T-helper 2 cell treated with Interferon-gamma antibody and Interleukin-4, amounts not matched to agents 5 μg/mL and 100 μg/mL, for 36 hours (primary cell): Measurements from ENCODE around the gene FUCA1.
A peak's percentile ranks its signal among the peaks of the same experiment; 100 is the strongest.
"Not testable (repeated sequence)": the region's sequence is repeated elsewhere in the genome, so short reads cannot be mapped to it uniquely, and the experiment has no call there.

Experiments
- DNase-seq: peaks from one replicate; pipeline ENCODE4 v3.0.0; 2021; ENCODE audit warnings: low spot score
- H3K27ac Mint-ChIP-seq: one replicate; pipeline ENCODE4 v1.8.0; 2021; ENCODE audit warnings: mild to moderate bottlenecking, mixed read lengths
- H3K27me3 Mint-ChIP-seq: one replicate; pipeline ENCODE4 v1.8.0; 2021; ENCODE audit warnings: low read depth, mixed read lengths
- H3K36me3 Mint-ChIP-seq: one replicate; pipeline ENCODE4 v1.8.0; 2021; ENCODE audit warnings: low read depth, mixed read lengths
- H3K4me1 Mint-ChIP-seq: one replicate; pipeline ENCODE4 v1.8.0; 2021; ENCODE audit warnings: low read depth, mixed read lengths
- H3K4me3 Mint-ChIP-seq: one replicate; pipeline ENCODE4 v1.8.0; 2022; ENCODE audit warnings: mild to moderate bottlenecking, moderate library complexity, mixed read lengths
- H3K9me3 Mint-ChIP-seq: one replicate; pipeline ENCODE4 v1.8.0; 2021; ENCODE audit warnings: mixed read lengths

FUCA1 gene

DNA sequence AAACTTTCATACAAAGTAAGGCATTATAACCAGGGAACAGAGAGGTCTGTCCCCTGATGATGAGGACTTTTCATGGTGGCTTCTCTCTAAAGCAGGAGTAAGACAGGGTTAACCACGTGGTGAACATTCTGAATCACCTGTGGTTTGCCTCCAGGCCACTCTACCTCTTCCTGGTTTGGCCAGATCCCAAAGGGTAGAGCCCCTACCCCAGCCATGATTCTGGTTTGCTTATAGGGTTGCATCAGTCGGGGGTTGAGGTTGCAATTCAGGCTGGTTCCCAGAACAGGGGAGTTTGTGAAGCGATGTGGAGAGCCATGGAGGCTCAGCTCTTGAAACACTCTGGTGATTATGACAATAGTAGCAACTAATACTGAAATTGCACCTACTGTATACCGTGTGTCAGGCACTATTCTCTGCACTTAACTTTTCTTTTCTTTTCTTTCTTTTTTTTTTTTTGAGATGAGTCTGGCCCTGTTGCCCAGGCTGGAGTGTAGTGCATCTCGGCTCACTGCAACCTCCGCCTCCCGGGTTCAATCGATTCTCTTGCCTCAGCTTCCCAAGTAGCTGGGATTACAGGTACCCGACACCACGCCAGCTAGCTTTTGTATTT lies 36.8 kb upstream of the FUCA1 start:
- Mint-ChIP-seq H3K27me3 (peaks cover 31% of the 10 kb centered on the region), H3K4me3 (no peak overlapping the region), H3K4me1 (peaks cover 26% of the 10 kb centered on the region), H3K36me3 (no peaks in the 10 kb centered on the region), H3K27ac (no peak overlapping the region), H3K9me3 (no peaks in the 10 kb centered on the region)
- DNase-seq: peak; percentile 55

GRCh38 chr1:23903754-23904153 lies 35.7 kb upstream of the FUCA1 start:
- Mint-ChIP-seq H3K27me3 (peaks cover 31% of the 10 kb centered on the region), H3K4me3 (no peak overlapping the region), H3K4me1 (peaks cover 22% of the 10 kb centered on the region), H3K27ac (no peak overlapping the region), H3K9me3 (no peaks in the 10 kb centered on the region), H3K36me3 (no peaks in the 10 kb centered on the region)
- DNase-seq: no peak

DNA sequence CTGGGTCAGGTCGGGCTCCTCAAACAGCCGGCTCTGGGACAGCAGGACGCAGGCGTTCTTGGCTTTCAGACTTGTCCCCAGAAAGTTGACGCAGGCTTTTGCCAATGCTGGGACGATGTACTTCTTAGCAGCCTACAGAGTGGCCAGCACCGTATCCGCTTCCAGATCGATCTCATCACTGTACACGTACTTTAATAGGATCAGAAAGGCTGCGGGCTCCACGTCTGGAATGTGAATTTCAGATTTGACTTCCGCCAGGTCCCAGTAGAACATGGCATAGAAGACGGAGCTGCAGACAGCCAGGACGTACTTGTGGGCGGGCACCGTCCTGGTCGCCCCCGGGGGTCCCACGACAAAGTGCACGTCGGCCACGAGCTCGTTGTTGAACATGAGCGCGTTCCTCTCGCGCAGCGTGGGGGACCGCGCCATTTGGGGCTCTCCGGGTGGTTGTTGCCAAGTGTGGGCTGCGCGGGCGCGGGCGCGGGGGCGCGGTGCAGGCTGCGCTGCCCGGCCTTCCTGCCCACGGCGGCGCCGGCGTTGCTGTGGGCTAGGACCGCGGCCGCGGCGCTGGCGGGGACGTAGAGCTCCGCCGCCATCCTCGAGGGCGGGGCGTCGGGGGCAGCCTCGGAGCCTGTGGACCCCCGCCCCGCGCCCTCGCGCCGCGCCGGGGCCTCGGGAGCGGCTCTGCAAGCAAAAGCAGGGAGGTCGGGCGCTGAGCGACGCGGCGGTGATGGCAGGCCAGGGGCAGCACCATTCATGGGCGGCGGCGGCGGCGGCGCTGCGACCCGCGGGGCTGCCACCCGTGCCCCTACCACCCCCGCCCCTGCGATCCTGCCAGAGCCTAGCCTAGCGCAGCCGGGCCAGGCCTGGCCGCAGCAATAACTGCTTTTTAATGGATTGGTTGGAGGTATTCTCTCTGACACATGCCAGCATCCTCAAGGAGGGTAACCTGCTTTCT lies 34.5 kb upstream of the FUCA1 start:
- H3K4me3 Mint-ChIP-seq: no peak overlapping the region
- H3K27ac Mint-ChIP-seq: no peak overlapping the region
- peaks cover 31% of the 10 kb centered on the region for H3K27me3 Mint-ChIP-seq
- no peaks in the 10 kb centered on the region for H3K9me3 Mint-ChIP-seq
- DNase-seq: no peak
- no peaks in the 10 kb centered on the region for H3K36me3 Mint-ChIP-seq
- H3K4me1 Mint-ChIP-seq: peaks cover 19% of the 10 kb centered on the region

DNA sequence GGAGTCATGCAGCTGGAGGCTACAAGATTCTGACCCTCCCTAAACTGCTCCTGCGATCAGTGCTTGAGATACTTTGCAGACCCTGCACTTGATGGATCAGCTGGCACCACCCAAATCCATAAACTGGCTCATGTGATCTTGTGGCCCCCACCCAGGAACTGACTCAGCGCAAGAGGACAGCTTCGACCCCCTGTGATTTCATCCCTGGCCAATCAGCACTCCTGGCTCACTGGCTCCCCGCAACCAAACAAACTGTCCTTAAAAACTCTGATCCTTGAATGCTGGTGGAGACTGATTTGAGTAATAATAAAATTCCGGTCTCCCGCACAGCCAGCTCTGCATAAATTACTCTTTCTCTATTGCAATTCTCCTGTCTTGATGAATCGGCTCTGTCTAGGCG lies 31.9 kb upstream of the FUCA1 start:
- H3K4me1 Mint-ChIP-seq: peaks cover 21% of the 10 kb centered on the region
- H3K9me3 Mint-ChIP-seq, H3K27ac Mint-ChIP-seq, H3K36me3 Mint-ChIP-seq, H3K4me3 Mint-ChIP-seq, DNase-seq: not testable (repeated sequence)
- H3K27me3 Mint-ChIP-seq: peaks cover 34% of the 10 kb centered on the region

DNA sequence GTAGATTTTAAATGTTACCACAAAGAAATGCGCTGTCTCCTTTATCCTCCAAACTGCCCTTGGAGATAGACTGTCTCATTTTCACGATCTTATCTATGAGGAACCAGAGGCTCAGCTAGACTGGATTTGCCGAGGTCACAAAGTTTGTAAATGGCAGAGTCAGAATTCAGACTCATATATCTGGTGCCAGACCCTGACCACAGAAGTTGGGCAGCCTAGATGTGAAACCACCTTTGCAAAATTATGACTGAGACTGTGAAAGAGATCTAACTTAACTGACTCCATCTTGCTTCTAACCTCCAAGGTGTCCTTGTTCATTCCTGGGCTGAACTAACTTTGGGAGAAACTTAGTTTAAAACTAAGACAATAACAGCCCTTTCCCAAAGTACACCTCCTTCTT lies 31.0 kb upstream of the FUCA1 start:
- no peak for DNase-seq
- no peaks in the 10 kb centered on the region for H3K9me3 Mint-ChIP-seq
- no peaks in the 10 kb centered on the region for H3K36me3 Mint-ChIP-seq
- peaks cover 29% of the 10 kb centered on the region for H3K27me3 Mint-ChIP-seq
- no peak overlapping the region for H3K4me3 Mint-ChIP-seq
- H3K27ac Mint-ChIP-seq: no peak overlapping the region
- peaks cover 13% of the 10 kb centered on the region for H3K4me1 Mint-ChIP-seq

- Mint-ChIP-seq H3K4me3 (no peak overlapping the region), H3K27ac (no peak overlapping the region), H3K27me3 (peaks cover 18% of the 10 kb centered on the region), H3K9me3 (no peaks in the 10 kb centered on the region), H3K4me1 (peaks cover 10% of the 10 kb centered on the region), H3K36me3 (no peaks in the 10 kb centered on the region)
- no peak for DNase-seq
Measured at GRCh38 chr1:23897083-23897482, 29.0 kb upstream of the FUCA1 start.

GRCh38 chr1:23896491-23896890 lies 28.4 kb upstream of the FUCA1 start:
- Mint-ChIP-seq H3K4me3 (no peak overlapping the region), H3K4me1 (peaks cover 10% of the 10 kb centered on the region), H3K36me3 (no peaks in the 10 kb centered on the region), H3K27ac (no peak overlapping the region), H3K27me3 (peaks cover 17% of the 10 kb centered on the region), H3K9me3 (no peaks in the 10 kb centered on the region)
- no peak for DNase-seq

DNA sequence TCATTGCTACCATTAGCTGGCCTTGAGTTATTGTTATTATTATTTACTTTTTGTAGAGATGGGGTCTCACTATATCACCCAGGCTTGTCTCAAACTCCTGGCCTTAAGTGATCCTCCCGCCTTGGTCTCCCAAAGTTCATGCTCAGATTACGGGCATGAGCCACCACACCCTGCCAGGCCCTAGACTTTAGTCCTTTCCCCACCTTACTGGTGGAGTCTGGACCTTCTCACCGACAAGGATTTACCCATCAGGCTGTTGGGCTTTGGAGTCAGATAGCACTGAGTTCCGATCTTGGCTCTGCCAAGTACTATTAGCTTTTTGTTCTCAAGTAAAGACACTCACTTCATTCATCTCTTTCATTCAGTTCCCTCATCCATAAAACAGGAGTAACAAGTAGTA lies 27.9 kb upstream of the FUCA1 start:
- peaks cover 14% of the 10 kb centered on the region for H3K27me3 Mint-ChIP-seq
- DNase-seq: no peak
- no peaks in the 10 kb centered on the region for H3K36me3 Mint-ChIP-seq
- no peak overlapping the region for H3K27ac Mint-ChIP-seq
- H3K4me1 Mint-ChIP-seq: peaks cover 10% of the 10 kb centered on the region
- H3K4me3 Mint-ChIP-seq: no peak overlapping the region
- H3K9me3 Mint-ChIP-seq: no peaks in the 10 kb centered on the region

DNA sequence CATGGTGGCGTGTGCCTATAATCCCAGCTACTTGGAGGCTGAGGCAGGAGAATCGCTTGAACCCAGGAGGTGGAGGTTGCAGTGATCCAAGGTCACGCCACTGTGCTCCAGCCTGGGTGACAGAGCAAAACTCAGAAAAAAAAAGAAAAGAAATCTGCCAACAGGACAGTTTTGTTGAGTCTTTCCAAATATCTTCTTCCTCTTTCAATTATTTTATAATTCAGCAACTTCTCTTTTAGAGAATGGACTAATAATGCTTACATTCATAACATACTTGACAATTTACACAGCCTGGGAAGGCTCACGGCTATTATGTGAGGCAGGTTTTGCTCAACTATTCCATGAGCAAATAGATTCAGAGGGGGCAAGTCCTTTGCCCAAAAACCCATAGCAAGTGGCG lies 27.0 kb upstream of the FUCA1 start:
- H3K9me3 Mint-ChIP-seq: no peaks in the 10 kb centered on the region
- H3K27me3 Mint-ChIP-seq: peaks cover 11% of the 10 kb centered on the region
- H3K27ac Mint-ChIP-seq: no peak overlapping the region
- H3K36me3 Mint-ChIP-seq: no peaks in the 10 kb centered on the region
- no peak overlapping the region for H3K4me3 Mint-ChIP-seq
- DNase-seq: no peak
- peaks cover 10% of the 10 kb centered on the region for H3K4me1 Mint-ChIP-seq

DNA sequence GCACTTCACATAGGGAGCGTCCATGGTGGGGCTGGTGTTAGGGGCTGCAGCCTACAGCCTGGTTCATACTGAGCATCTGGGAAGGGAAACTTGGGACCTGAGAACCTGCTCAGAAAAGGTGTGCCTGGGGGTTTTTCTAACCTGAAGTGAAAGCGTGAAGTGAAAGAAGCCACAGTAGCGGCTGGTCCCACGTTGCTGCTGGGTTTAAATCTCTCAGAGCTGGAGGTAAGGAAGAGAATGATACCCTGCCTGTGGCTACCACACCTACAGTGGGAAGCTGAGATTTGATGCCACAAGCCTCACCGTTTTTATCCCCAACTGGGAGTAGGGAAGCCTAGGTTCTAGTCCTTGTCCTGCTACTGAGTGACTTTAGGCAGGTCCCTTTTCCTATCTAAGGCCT lies 21.0 kb upstream of the FUCA1 start:
- Mint-ChIP-seq H3K36me3 (no peaks in the 10 kb centered on the region), H3K4me3 (no peak overlapping the region), H3K27ac (no peak overlapping the region), H3K4me1 (no peaks in the 10 kb centered on the region), H3K27me3 (peaks cover 12% of the 10 kb centered on the region), H3K9me3 (no peaks in the 10 kb centered on the region)
- no peak for DNase-seq

GRCh38 chr1:23885222-23885621 lies 17.1 kb upstream of the FUCA1 start:
- Mint-ChIP-seq H3K36me3 (no peaks in the 10 kb centered on the region), H3K27me3 (peaks cover 4% of the 10 kb centered on the region), H3K27ac (no peak overlapping the region), H3K9me3 (peaks cover under 1% of the 10 kb centered on the region), H3K4me3 (no peak overlapping the region), H3K4me1 (no peaks in the 10 kb centered on the region)
- DNase-seq: no peak

GRCh38 chr1:23882746-23883145 lies 14.7 kb upstream of the FUCA1 start:
- no peak for DNase-seq
- no peaks in the 10 kb centered on the region for H3K27me3 Mint-ChIP-seq
- H3K4me1 Mint-ChIP-seq: no peaks in the 10 kb centered on the region
- H3K36me3 Mint-ChIP-seq: peaks cover 6% of the 10 kb centered on the region
- no peak overlapping the region for H3K4me3 Mint-ChIP-seq
- peaks cover 17% of the 10 kb centered on the region for H3K9me3 Mint-ChIP-seq
- no peak overlapping the region for H3K27ac Mint-ChIP-seq

- H3K4me1 Mint-ChIP-seq: no peaks in the 10 kb centered on the region
Measured at GRCh38 chr1:23879809-23880208, 11.7 kb upstream of the FUCA1 start.

GRCh38 chr1:23878668-23879067 lies 10.6 kb upstream of the FUCA1 start:
- no peak for DNase-seq
- H3K9me3 Mint-ChIP-seq: peaks cover 27% of the 10 kb centered on the region
- H3K27ac Mint-ChIP-seq: no peak overlapping the region
- H3K36me3 Mint-ChIP-seq: peaks cover 7% of the 10 kb centered on the region
- H3K4me3 Mint-ChIP-seq: no peak overlapping the region
- H3K4me1 Mint-ChIP-seq: no peaks in the 10 kb centered on the region
- H3K27me3 Mint-ChIP-seq: no peaks in the 10 kb centered on the region

More at GRCh38 chr1:23879809-23880208, 11.7 kb upstream of the FUCA1 start:
- Mint-ChIP-seq H3K4me3 (no peak overlapping the region), H3K27ac (no peak overlapping the region), H3K36me3 (peaks cover 7% of the 10 kb centered on the region), H3K27me3 (no peaks in the 10 kb centered on the region), H3K9me3 (peaks cover 27% of the 10 kb centered on the region)
- DNase-seq: no peak
